Adrenal gland (tissue), 12 donors: ENCODE data around the gene AHNAK2. TPM values are rescaled to one million over a fixed set of nuclear protein-coding genes. Genes with fewer than 3 reads are reported as not detected.

ENCODE experiments used
- DNase-seq, 7 donors: peaks; one replicate each; pipeline ENCODE4 v3.0.0-alpha.2; 2019 to 2020
- H3K27ac ChIP-seq, 5 donors: fragments of 200-600 bp; sonication (generic) in 4 of 5; 1 replicate in 3 of 5; 2 replicates in 2 of 5; pipeline versions ENCODE4 v1.5.1 to v1.8.0; 2016 to 2020; ENCODE audit warnings: mild to moderate bottlenecking in 1 of 5
- H3K27me3 ChIP-seq: fragments of 200-600 bp; 2 replicates; pipeline ENCODE4 v1.8.0; 2021
- H3K36me3 ChIP-seq, 2 donors: fragments of 200-600 bp; replicated peaks in 1 of 2; 1 replicate in 1 of 2; 2 replicates in 1 of 2; pipeline versions ENCODE4 v1.5.1 to v1.8.0; 2018 to 2022
- H3K4me1 ChIP-seq, 2 donors: fragments of 200-600 bp; replicated peaks in 1 of 2; 1 replicate in 1 of 2; 2 replicates in 1 of 2; pipeline versions ENCODE4 v1.5.1 to v1.8.0; 2018 to 2021
- H3K4me3 ChIP-seq, 4 donors: fragments of 200-600 bp; sonication (generic) in 3 of 4; one replicate each; pipeline ENCODE4 v1.5.1; 2016 to 2018
- H3K9me3 ChIP-seq, 3 donors: fragments of 200-600 bp; sonication (generic) in 1 of 3; replicated peaks in 1 of 3; 1 replicate in 2 of 3; 2 replicates in 1 of 3; pipeline versions ENCODE4 v1.5.1 to v1.8.0; 2016 to 2021
- POLR2A ChIP-seq, 2 donors: fragments of 450-650 bp; IDR thresholded peaks; one replicate each; pipeline ENCODE4 v1.6.1; 2017; ENCODE audit warnings: antibody characterized with exemption in 2 of 2, mild to moderate bottlenecking in 2 of 2, moderate library complexity in 1 of 2
- WGBS, 4 donors: extraction: QIAGEN DNeasy Blood & Tissue Kit in 2 of 4; methylation state at CpG; one replicate each; pipeline versions ENCODE4 v1.1.5 to v1.1.7; 2013 to 2017; 5-methylcytosine and 5-hydroxymethylcytosine counted together
- intact Hi-C, 2 donors: fragments of 100-400 bp; cut with DNase I; formaldehyde crosslinking; loops; one replicate each; pipeline versions ENCODE4 v1.14.1 to v1.15.0; 2022 to 2023
- polyA plus RNA-seq, 3 donors: library from polyadenylated mRNA; stranded (reverse); fragments of 200-250 nt in 2 of 3; fragments of 350-450 nt in 1 of 3; fragmentation: Illumina TruSeq in 1 of 3; extraction: RNeasy Lipid Tissue Mini Kit (QIAGEN cat#74804) in 1 of 3; gene quantifications; one replicate each; pipeline ENCODE4 v1.2.3, GENCODE V29; 2013 to 2014
- total RNA-seq, 9 donors: library from RNA; depleted of rRNA in 4 of 9; stranded (reverse); fragments of >200 nt in 4 of 9; fragments of 120-200 nt in 1 of 9; fragmentation: NEBNext Ultra II Directional in 1 of 9; extraction: Animal tissue kit (Norgen Biotek cat#: 25700) in 1 of 9; gene quantifications; one replicate each; pipeline versions ENCODE4 v1.1.0 to v1.2.4, GENCODE V29; 2013 to 2023
- TF ChIP-seq, protein P1 (sequence below), 6 experiments: fragments of 450-650 bp in 4 of 6; fragments of 200-600 bp in 2 of 6; sonication (generic) in 1 of 6; IDR thresholded peaks; 1 replicate in 5 of 6; 2 replicates in 1 of 6; pipeline versions ENCODE4 v1.5.1 to v1.8.0; 2016 to 2021; ENCODE audit warnings: antibody characterized with exemption in 6 of 6, mild to moderate bottlenecking in 2 of 6, moderate library complexity in 1 of 6
- donor health status: healthy with polysubstance abuse.
- donor health status: Bipolar disorder and iron deficiency.
- donor health status: DM: yes; HTN: yes; CAD: no.
- donor health status: DM: no; HTN: no; CAD: no.
- donor health status: DM: no; HTN: no; CAD: no.
- donor health status: DM: yes; HTN: yes; CAD: no.

AHNAK2 gene
- total and polyA plus RNA-seq, 12 donors, result 0.67 to 16.0 (median 4.1) TPM

DNA sequence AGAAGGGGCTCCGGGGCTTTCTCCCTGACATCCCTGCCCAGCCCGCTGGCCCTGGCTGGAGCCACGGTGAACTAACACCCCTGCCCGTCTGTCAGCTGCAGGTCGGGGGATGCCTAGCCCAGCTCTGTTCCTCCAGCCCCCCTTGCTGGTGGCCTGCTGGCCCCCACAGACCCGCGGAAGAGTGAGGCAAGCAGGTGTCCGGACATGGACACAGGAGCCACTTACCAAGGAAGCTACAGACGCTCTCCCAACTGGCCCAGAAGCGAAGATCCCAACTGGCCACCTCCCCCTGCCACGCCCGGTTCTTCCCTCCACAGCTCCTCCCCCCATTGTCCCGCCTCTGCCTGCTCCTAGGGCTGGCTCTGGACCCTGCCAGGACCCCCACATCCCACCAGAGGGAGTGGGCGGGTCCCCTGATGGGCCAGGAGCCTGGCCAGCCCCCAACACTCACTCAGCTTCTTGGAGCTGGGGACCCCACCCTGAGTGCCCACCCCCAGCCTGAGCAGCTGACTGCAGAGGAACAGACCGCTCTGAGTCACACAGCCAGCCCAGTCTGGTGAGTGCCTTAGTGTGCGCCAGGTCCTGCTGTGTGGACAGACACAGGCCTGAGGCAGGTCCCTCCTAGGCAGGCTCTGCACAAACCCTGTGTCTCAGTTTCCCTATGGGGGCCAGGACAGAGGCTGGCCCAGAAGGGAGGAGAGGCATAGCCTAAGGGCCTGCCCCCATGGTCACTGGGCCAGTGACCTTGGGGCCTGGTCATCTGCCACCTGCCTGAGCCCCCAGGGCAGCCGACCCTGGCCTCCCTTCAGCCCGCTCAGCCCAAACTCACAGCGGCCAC is 7.7 kb downstream of the AHNAK2 start:
- no peak overlapping the region for H3K27ac ChIP-seq
- no peaks in the 10 kb centered on the region for H3K36me3 ChIP-seq
- WGBS, 4 donors, result 70 to 84% (median 80%) methylated on average over 1 to 19 of the region's 19 CpGs
- H3K4me1 ChIP-seq, result peaks cover 13 to 36% of the 10 kb centered on the region in 2 donors
- intact Hi-C loops, result loop anchor here in 1 of 2 donors (5.0 kb wide), 1 partner anchor 38 kb away; no protein-coding TSS in a partner anchor
- TF ChIP-seq, protein P1, sequence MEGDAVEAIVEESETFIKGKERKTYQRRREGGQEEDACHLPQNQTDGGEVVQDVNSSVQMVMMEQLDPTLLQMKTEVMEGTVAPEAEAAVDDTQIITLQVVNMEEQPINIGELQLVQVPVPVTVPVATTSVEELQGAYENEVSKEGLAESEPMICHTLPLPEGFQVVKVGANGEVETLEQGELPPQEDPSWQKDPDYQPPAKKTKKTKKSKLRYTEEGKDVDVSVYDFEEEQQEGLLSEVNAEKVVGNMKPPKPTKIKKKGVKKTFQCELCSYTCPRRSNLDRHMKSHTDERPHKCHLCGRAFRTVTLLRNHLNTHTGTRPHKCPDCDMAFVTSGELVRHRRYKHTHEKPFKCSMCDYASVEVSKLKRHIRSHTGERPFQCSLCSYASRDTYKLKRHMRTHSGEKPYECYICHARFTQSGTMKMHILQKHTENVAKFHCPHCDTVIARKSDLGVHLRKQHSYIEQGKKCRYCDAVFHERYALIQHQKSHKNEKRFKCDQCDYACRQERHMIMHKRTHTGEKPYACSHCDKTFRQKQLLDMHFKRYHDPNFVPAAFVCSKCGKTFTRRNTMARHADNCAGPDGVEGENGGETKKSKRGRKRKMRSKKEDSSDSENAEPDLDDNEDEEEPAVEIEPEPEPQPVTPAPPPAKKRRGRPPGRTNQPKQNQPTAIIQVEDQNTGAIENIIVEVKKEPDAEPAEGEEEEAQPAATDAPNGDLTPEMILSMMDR (IDR thresholded peaks at IDR 0.05), result no peak
- TF ChIP-seq POLR2A (IDR thresholded peaks at IDR 0.05), result no peak
- peak in 1 of 7 donors; percentile 58 for DNase-seq
- H3K9me3 ChIP-seq, result no peaks in the 10 kb centered on the region
- H3K27me3 ChIP-seq, result peaks cover 19% of the 10 kb centered on the region
- H3K4me3 ChIP-seq, result no peak overlapping the region

DNA sequence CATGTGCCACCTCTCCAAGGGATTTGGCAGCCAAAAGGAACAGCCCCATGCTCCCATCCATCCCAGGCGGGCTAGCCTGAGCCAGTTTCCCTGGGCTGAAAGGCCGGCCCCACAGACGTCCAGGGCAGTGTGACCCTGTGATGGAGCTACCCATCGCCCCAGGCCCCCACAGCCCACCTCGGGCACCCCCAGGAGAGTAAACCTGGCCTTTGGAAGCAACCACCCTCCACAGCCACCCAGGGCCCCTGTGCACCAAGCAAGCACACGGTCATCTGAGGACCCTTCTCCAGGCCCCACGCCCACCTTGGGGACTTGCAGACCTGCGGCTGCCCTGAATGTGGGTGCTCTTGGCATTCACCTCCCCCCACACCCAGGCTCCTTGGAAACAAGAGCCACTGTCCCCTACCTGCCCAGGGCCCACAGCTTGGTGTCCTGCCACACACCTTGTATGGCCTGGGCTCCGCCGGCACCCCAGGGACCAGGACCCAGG is 8.4 kb downstream of the AHNAK2 start:
- H3K27me3 ChIP-seq, result peaks cover 19% of the 10 kb centered on the region
- no peak overlapping the region for H3K27ac ChIP-seq
- H3K36me3 ChIP-seq, result no peaks in the 10 kb centered on the region
- no peak for TF ChIP-seq POLR2A (IDR thresholded peaks at IDR 0.05)
- TF ChIP-seq, protein P1 (IDR thresholded peaks at IDR 0.05), result no peak
- intact Hi-C loops, result loop anchor here in 1 of 2 donors (5.0 kb wide), 1 partner anchor 37 kb away; no protein-coding TSS in a partner anchor
- H3K4me3 ChIP-seq, result no peak overlapping the region
- peak in 1 of 7 donors; percentile 13 for DNase-seq
- H3K9me3 ChIP-seq, result no peaks in the 10 kb centered on the region
- WGBS, 4 donors, result 84 to 100% (median 88%) methylated on average over 2 to 10 of the region's 10 CpGs; no CpG with 5 or more reads in 1 of the 4 donors
- H3K4me1 ChIP-seq, result peaks cover 13 to 36% of the 10 kb centered on the region in 2 donors

DNA sequence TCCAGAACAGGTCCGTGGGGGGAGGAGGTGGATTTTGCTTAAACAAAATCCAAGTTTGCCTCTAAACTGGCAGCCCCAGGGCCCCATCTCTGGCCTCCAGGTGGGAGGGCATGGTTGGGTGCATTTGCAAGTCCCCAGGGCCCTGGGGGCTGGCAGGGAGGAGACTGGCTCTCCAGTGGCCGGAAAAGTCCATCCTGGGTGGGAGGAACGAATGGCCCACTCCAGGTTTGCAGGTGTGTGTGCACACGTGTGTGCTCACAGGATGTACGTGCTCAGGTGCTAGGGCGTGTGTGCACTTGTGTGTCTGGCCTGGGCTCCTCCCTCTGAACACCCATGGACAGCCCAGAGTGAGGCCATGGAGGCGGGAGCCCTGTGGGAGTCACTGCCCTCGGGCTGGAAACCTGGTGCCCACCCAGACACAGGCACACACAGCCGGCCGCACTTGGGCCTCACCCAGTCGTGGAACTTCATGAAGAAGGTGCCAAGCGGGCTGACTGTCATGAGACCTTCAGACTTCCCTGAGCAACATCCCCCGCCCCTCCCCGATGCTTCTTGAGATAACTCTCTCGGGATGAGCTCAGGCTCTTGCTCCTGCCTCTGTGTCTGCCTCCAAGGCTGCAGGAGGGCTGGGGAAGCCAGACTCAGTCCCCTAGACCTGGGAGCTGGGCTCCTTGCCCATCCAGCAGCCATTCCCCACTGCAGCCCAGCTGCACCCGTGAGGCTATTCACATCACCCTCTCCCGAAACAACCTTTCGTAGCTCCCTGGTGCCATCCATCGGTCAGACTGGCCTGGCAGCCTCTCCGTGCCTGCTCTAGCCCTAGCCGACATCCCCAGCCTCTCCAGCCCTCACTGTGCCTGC is 9.4 kb downstream of the AHNAK2 start:
- H3K9me3 ChIP-seq, result no peaks in the 10 kb centered on the region
- H3K27me3 ChIP-seq, result peaks cover 19% of the 10 kb centered on the region
- intact Hi-C loops, result no loop called here
- no peak for TF ChIP-seq POLR2A (IDR thresholded peaks at IDR 0.05)
- TF ChIP-seq, protein P1 (IDR thresholded peaks at IDR 0.05), result peak in 3 of 6 experiments; percentile 8 to 40 (median 26)
- 34 to 57% (median 39%) methylated on average over 8 to 21 of the region's 21 CpGs for WGBS, 4 donors
- peaks cover 7 to 28% of the 10 kb centered on the region in 2 donors for H3K4me1 ChIP-seq
- no peaks in the 10 kb centered on the region for H3K36me3 ChIP-seq
- no peak overlapping the region for H3K27ac ChIP-seq
- DNase-seq, result peak; percentile 49 to 83 (median 77)
- H3K4me3 ChIP-seq, result no peak overlapping the region

DNA sequence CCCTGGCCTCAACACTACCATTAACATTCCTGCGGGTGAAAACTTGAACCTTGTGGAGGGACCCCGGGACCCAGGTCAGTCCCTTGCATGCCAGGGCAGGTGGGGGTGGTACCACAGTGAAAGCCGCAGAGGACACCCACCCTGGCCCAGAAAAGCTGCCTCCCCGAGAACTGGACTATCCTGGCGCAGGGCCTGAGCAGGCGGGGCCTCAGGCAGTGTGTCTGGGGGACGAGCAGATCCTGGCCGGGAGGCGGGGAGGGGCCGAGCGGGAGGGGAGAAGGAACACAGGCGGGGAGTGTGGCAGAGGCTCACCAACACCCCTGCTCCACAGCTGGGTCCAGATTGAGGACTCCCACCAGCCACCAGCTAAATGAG is 10.0 kb downstream of the AHNAK2 start:
- H3K4me1 ChIP-seq, result peaks cover under 1 to 23% of the 10 kb centered on the region in 2 donors
- intact Hi-C loops, result no loop called here
- H3K27ac ChIP-seq, result peak overlapping the region in 1 of 5 donors; percentile 22
- peak overlapping the region in 1 of 4 donors; percentile 42 for H3K4me3 ChIP-seq
- H3K36me3 ChIP-seq, result no peaks in the 10 kb centered on the region
- peaks cover 19% of the 10 kb centered on the region for H3K27me3 ChIP-seq
- TF ChIP-seq, protein P1 (IDR thresholded peaks at IDR 0.05), result no peak
- TF ChIP-seq POLR2A (IDR thresholded peaks at IDR 0.05), result no peak
- DNase-seq, result peak in 5 of 7 donors; percentile 43 to 62 (median 51)
- no peaks in the 10 kb centered on the region for H3K9me3 ChIP-seq
- 10 to 25% (median 17%) methylated on average over 4 to 12 of the region's 12 CpGs for WGBS, 4 donors
